GM12801 (cell line): ENCODE results near the gene TMEM167B.

Source experiments
- CTCF ChIP-seq: IDR thresholded peaks from one replicate; pipeline ENCODE4 v1.5.1; 2011; ENCODE audit warnings: control low read depth; ENCODE audit not compliant: insufficient read length; ENCODE audit errors: extremely low read depth

Gene TMEM167B

GRCh38 chr1:109084563-109085517 is 5.7 kb upstream of the TMEM167B start:
- no peak for TF ChIP-seq CTCF

DNA sequence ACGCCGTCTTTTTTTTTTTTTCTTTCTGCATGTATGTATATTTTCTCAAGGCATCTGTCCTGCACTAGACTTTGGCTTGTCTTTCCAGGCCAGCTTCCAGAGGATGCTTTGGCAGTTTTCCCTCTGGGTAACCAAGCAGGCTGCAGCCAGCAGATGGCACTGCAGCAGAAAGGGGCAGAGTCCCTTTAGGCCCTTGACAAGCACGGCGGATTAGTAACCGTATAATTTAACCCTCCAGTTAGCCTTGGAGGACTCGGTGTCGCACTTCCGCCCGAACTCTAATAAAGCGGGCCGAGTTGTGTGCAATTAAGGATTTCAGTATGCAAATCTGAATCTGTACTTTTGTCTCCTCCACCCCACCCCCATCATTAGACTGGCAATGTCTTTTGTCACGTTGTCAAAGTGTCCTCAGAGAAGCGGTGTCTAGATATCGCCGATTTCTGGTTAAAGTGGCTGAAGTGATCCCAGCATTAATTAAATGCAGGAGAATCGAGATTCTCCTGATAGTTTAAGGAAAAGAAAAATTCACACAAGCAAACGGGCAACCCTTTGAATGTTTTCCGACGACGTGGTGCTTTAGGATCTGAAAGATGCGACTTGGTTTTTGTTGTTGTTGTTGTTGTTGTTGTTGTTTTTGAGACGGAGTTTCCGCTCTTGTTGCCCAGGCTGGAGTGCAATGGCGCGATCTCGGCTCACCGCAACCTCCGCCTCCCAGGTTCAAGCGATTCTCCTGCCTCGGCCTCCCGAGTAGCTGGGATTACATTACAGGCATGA is 1.1 kb upstream of the TMEM167B start:
- TF ChIP-seq CTCF = no peak

- no peak for TF ChIP-seq CTCF
These were observed 694 bp downstream of the TMEM167B start for GRCh38 chr1:109091078-109091838.

DNA sequence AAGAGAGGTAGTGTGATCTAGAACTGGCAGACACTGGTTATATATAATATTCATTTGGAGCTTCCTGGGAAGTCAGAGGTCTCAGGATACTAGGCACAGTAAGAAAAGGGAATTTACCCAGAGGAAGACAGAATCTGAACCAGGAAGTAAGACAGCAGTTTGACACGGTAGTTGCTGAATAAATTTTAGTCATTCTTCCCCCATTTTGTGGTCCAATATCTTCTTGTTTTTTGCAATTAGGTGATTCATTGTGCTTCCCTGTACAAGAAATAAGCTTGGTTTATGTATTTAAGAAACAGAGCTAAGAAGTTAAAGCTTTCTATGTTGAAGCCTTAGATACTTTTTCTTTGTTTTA is 1.3 kb downstream of the TMEM167B start:
- no peak for TF ChIP-seq CTCF

DNA sequence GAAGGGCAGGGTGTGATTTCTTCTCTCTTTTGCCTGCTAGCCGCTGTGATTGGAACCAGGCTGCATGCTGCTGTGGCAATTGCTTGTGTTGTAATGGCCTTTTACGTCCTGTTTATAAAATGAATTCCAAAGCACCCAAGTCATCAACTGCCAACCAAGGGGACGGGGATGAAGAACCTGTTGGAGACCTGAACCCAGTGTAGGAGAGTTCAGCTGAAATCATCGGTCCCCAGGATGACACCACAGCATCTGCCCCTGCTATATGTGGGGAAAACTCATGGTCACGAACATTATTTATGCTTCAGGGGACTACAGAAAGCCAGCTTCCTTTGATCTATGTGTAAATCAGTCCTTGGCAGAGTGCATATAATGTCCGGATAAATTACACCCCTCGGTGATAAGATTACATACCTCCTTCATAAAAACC is 3.8 kb downstream of the TMEM167B start:
- TF ChIP-seq CTCF = no peak

DNA sequence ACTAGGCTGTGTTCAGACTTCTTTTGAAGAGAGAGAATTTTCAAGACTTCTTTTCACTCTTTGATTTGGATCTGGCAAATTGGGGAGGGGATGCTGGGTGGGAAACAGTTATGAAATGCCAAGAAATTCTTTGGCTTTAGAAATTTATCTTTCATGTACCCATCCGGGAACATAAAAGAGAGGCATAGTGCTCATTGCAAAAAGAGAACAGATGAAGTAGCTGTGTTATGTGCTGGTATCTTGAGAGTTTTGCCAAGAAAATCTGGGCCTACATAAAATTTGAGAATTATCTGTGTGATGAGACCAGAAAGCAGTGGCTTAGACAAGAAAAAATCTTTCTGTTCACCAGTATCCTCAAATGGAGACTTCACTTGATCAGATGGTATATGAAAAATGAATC is 4.3 kb downstream of the TMEM167B start:
- TF ChIP-seq CTCF = no peak

- TF ChIP-seq CTCF = no peak
These were observed 5.1 kb downstream of the TMEM167B start for GRCh38 chr1:109095631-109096030.
